ENCODE measurements around the gene C3orf52.

DNA sequence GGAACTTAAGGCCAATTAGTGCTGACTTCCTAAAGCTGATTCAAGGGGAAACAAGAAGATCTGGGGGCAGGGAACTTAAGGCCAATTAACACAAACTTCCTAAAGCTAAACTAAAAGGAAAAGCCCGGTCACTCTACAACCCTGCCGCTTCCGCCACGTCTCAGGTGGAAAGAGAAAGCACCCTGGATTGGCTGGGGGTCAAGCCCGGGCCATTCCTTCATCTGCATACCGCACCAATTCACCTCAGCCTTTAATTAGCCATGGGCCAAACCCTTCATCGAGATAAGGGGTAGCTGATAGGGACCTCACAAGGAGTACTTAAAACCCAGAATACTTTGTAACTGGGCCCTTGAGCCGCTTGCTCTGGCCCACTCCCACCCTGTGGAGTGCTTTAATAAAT is 37.3 kb upstream of the C3orf52 start:
- TF ChIP-seq, protein P1, sequence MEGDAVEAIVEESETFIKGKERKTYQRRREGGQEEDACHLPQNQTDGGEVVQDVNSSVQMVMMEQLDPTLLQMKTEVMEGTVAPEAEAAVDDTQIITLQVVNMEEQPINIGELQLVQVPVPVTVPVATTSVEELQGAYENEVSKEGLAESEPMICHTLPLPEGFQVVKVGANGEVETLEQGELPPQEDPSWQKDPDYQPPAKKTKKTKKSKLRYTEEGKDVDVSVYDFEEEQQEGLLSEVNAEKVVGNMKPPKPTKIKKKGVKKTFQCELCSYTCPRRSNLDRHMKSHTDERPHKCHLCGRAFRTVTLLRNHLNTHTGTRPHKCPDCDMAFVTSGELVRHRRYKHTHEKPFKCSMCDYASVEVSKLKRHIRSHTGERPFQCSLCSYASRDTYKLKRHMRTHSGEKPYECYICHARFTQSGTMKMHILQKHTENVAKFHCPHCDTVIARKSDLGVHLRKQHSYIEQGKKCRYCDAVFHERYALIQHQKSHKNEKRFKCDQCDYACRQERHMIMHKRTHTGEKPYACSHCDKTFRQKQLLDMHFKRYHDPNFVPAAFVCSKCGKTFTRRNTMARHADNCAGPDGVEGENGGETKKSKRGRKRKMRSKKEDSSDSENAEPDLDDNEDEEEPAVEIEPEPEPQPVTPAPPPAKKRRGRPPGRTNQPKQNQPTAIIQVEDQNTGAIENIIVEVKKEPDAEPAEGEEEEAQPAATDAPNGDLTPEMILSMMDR (optimal IDR thresholded peaks at IDR 0.05 in 1 of 3, IDR thresholded peaks at IDR 0.05 in 1 of 3, conservative IDR thresholded peaks at IDR 0.05 in 1 of 3; ENCODE audit: extremely low read depth in 1 of 3, insufficient read depth in 2 of 3, low read length in 3 of 3) = no peak
- TF ChIP-seq EZH2 (IDR thresholded peaks at IDR 0.05; ENCODE audit: low read length) = no peak
